ENCODE data around the gene PRR20G. TPM values are rescaled to one million over a fixed set of nuclear protein-coding genes. Genes with fewer than 3 reads are reported as not detected.
A peak's percentile ranks its signal among the peaks of the same experiment; 100 is the strongest.

Gene PRR20G
- total and polyA plus RNA-seq, 9 of the 15 experiments (the other 6 are each of a cell fraction or from before 2014, with no cell fraction given), result not detected

DNA sequence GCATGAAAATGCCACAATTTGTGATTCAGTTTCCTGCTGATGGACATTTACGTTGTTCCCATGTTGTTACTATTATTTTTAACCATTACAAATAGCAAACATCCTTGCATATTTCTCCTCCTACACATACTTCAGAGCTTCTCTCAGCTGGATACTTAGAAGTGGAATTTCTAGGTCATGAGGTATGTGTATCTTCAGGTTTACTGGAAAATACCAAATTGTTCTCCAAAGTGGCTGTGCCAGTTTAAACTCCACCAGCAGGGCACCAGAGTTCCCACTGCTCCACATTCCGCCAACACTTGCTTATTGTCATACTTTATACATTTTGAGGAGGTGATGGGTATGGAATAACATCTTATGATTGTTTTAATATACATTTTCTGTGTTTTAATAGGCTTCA lies 49.2 kb downstream of the PRR20G start (continued):
- TF ChIP-seq, protein P1, sequence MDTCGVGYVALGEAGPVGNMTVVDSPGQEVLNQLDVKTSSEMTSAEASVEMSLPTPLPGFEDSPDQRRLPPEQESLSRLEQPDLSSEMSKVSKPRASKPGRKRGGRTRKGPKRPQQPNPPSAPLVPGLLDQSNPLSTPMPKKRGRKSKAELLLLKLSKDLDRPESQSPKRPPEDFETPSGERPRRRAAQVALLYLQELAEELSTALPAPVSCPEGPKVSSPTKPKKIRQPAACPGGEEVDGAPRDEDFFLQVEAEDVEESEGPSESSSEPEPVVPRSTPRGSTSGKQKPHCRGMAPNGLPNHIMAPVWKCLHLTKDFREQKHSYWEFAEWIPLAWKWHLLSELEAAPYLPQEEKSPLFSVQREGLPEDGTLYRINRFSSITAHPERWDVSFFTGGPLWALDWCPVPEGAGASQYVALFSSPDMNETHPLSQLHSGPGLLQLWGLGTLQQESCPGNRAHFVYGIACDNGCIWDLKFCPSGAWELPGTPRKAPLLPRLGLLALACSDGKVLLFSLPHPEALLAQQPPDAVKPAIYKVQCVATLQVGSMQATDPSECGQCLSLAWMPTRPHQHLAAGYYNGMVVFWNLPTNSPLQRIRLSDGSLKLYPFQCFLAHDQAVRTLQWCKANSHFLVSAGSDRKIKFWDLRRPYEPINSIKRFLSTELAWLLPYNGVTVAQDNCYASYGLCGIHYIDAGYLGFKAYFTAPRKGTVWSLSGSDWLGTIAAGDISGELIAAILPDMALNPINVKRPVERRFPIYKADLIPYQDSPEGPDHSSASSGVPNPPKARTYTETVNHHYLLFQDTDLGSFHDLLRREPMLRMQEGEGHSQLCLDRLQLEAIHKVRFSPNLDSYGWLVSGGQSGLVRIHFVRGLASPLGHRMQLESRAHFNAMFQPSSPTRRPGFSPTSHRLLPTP (IDR thresholded peaks at IDR 0.05; ENCODE audit: borderline replicate concordance, extremely low read depth, insufficient read length), result no peak

DNA sequence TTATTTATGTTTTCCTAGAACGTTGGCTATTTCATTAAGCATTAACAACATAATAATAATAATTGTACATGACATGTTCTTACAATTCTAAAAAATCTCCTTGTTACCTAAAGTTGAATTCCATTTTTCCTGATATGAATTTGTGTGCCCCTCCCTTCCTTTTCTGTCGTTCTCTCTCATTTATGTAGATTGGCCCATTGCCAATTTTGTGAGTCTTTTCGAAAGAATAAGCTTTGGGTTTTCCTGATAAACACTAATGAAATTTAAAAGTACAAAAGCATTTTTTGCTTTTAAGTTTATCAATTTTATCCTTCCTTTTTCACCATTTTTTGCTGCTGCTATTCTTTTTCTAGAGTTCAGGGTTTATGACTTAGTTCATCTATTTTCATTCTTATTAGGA lies 50.0 kb downstream of the PRR20G start:
- WGBS (ENCODE audit: insufficient coverage, low coverage, missing lambda C conversion rate), result 0% methylated on average over 3 of the region's 3 CpGs
- in situ Hi-C loops (cut with MboI), result no loop called here

More for the DNA sequence above, 50.0 kb downstream of the PRR20G start:
- ChIA-PET CTCF (ENCODE audit: low intra/inter-chr PET ratio) (no interaction called here), POLR2A (no interaction called here)
- Histone ChIP-seq H3K9me3 (replicated peaks; ENCODE audit: control insufficient read depth, insufficient read depth, low read depth, low read length) (no peaks in the 10 kb centered on the region), H3K36me3 (ENCODE audit: control insufficient read depth, insufficient read depth, low read length) (no peaks in the 10 kb centered on the region), H4K20me1 (replicated peaks; ENCODE audit: control insufficient read depth, insufficient read depth, low read length) (no peaks in the 10 kb centered on the region), H3K9ac (ENCODE audit: insufficient read depth in 1 of 2, low read depth in 2 of 2, low read length in 2 of 2) (no peak overlapping the region), H3K4me1 (replicated peaks in 1 of 2; ENCODE audit: control insufficient read depth in 2 of 2, insufficient read depth in 2 of 2, low read length in 2 of 2) (no peaks in the 10 kb centered on the region), H3K27me3 (ENCODE audit: control insufficient read depth in 2 of 2, insufficient read depth in 2 of 2, low read length in 2 of 2) (no peaks in the 10 kb centered on the region), H3K79me2 (ENCODE audit: control insufficient read depth, insufficient read depth, low read length) (no peaks in the 10 kb centered on the region), H3K4me2 (ENCODE audit: insufficient read depth, low read length) (no peak overlapping the region), H2AFZ (ENCODE audit: low read depth, low read length) (no peak overlapping the region), H3K27ac (ENCODE audit: extremely low read depth, low read depth, low read length) (no peak overlapping the region), H3K9me1 (ENCODE audit: control insufficient read depth, insufficient read depth, low read length) (no peaks in the 10 kb centered on the region), H3K4me3 (no peak overlapping the region)
- TF ChIP-seq NFIX (CRISPR knock-in tag; IDR thresholded peaks at IDR 0.05; ENCODE audit: low read depth) (peak; percentile 75), NFIC (IDR thresholded peaks at IDR 0.05) (peak; percentile 90)
- TF ChIP-seq, protein P2, sequence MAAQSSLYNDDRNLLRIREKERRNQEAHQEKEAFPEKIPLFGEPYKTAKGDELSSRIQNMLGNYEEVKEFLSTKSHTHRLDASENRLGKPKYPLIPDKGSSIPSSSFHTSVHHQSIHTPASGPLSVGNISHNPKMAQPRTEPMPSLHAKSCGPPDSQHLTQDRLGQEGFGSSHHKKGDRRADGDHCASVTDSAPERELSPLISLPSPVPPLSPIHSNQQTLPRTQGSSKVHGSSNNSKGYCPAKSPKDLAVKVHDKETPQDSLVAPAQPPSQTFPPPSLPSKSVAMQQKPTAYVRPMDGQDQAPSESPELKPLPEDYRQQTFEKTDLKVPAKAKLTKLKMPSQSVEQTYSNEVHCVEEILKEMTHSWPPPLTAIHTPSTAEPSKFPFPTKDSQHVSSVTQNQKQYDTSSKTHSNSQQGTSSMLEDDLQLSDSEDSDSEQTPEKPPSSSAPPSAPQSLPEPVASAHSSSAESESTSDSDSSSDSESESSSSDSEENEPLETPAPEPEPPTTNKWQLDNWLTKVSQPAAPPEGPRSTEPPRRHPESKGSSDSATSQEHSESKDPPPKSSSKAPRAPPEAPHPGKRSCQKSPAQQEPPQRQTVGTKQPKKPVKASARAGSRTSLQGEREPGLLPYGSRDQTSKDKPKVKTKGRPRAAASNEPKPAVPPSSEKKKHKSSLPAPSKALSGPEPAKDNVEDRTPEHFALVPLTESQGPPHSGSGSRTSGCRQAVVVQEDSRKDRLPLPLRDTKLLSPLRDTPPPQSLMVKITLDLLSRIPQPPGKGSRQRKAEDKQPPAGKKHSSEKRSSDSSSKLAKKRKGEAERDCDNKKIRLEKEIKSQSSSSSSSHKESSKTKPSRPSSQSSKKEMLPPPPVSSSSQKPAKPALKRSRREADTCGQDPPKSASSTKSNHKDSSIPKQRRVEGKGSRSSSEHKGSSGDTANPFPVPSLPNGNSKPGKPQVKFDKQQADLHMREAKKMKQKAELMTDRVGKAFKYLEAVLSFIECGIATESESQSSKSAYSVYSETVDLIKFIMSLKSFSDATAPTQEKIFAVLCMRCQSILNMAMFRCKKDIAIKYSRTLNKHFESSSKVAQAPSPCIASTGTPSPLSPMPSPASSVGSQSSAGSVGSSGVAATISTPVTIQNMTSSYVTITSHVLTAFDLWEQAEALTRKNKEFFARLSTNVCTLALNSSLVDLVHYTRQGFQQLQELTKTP (IDR thresholded peaks at IDR 0.05; ENCODE audit: low read depth in 1 of 2, partially characterized antibody in 2 of 2), result no peak
- ATAC-seq (no peak), FAIRE-seq (no peak), DNase-seq (ENCODE audit: extremely low read depth in 1 of 4, low spot score in 3 of 4) (no peak)
- intact Hi-C loops (cut with micrococcal nuclease), result no loop called here
- BruUV-seq (replicated peaks), result no TSS peak
